Esophagus muscularis mucosa (tissue), 4 donors: ENCODE data around the gene FCGR2B. TPM values are rescaled to one million over a fixed set of nuclear protein-coding genes. Genes with fewer than 3 reads are reported as not detected.
"Not testable (repeated sequence)": the region's sequence is repeated elsewhere in the genome, so short reads cannot be mapped to it uniquely, and the experiment has no call there.

Experiments used
- DNase-seq: peaks from one replicate; pipeline ENCODE4 v3.0.0-alpha.2; 2017; ENCODE audit errors: extremely low spot score
- H3K27ac ChIP-seq, 4 donors: fragments of 200-600 bp; sonication (generic); replicated peaks in 1 of 4; 1 replicate in 3 of 4; 2 replicates in 1 of 4; pipeline ENCODE4 v1.5.1; 2016 to 2019; ENCODE audit warnings: mild to moderate bottlenecking in 1 of 4
- H3K27me3 ChIP-seq, 4 donors: fragments of 200-600 bp; sonication (generic); one replicate each; pipeline versions ENCODE4 v1.5.1 to v1.6.0; 2016 to 2019
- H3K36me3 ChIP-seq, 4 donors: fragments of 200-600 bp; sonication (generic); one replicate each; pipeline ENCODE4 v1.5.1; 2016 to 2019
- H3K4me1 ChIP-seq, 4 donors: fragments of 200-600 bp; sonication (generic); one replicate each; pipeline ENCODE4 v1.5.1; 2016 to 2019
- H3K4me3 ChIP-seq, 4 donors: fragments of 200-600 bp; sonication (generic); 1 replicate in 2 of 4; 2 replicates in 2 of 4; pipeline ENCODE4 v1.5.1; 2016 to 2019; ENCODE audit warnings: mild to moderate bottlenecking in 4 of 4, moderate library complexity in 1 of 4
- H3K9me3 ChIP-seq, 4 donors: fragments of 200-600 bp; sonication (generic); 1 replicate in 3 of 4; 2 replicates in 1 of 4; pipeline ENCODE4 v1.5.1; 2016 to 2019
- WGBS: methylation state at CpG from one replicate; pipeline ENCODE4 v1.1.5; 2018; 5-methylcytosine and 5-hydroxymethylcytosine counted together
- intact Hi-C: fragments of 100-400 bp; cut with DNase I; formaldehyde crosslinking; loops from one replicate; pipeline ENCODE4 v1.15.1; 2023
- total RNA-seq, 4 donors: library from RNA; depleted of rRNA; stranded (reverse); fragments of >200 nt; gene quantifications; one replicate each; pipeline versions ENCODE4 v1.1.0 to v1.2.1, GENCODE V29; 2016
- TF ChIP-seq, protein P1 (sequence below), 3 experiments: fragments of 200-600 bp in 2 of 3; fragments of 450-650 bp in 1 of 3; sonication (generic) in 2 of 3; IDR thresholded peaks; one replicate each; pipeline ENCODE4 v1.5.1; 2017 to 2019; ENCODE audit warnings: antibody characterized with exemption in 3 of 3, mild to moderate bottlenecking in 2 of 3, moderate library complexity in 1 of 3

Gene FCGR2B
- total RNA-seq, 4 donors from 2014 or later, result 12.7 to 39.8 (median 27.0) TPM

GRCh38 chr1:161647507-161648360 lies 15.2 kb upstream of the FCGR2B start:
- H3K27ac ChIP-seq, H3K36me3 ChIP-seq, intact Hi-C loops, H3K27me3 ChIP-seq, H3K4me1 ChIP-seq, H3K9me3 ChIP-seq, DNase-seq, H3K4me3 ChIP-seq: not testable (repeated sequence)
- 61% methylated on average over 10 of the region's 13 CpGs for WGBS
- TF ChIP-seq, protein P1, sequence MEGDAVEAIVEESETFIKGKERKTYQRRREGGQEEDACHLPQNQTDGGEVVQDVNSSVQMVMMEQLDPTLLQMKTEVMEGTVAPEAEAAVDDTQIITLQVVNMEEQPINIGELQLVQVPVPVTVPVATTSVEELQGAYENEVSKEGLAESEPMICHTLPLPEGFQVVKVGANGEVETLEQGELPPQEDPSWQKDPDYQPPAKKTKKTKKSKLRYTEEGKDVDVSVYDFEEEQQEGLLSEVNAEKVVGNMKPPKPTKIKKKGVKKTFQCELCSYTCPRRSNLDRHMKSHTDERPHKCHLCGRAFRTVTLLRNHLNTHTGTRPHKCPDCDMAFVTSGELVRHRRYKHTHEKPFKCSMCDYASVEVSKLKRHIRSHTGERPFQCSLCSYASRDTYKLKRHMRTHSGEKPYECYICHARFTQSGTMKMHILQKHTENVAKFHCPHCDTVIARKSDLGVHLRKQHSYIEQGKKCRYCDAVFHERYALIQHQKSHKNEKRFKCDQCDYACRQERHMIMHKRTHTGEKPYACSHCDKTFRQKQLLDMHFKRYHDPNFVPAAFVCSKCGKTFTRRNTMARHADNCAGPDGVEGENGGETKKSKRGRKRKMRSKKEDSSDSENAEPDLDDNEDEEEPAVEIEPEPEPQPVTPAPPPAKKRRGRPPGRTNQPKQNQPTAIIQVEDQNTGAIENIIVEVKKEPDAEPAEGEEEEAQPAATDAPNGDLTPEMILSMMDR (IDR thresholded peaks at IDR 0.05), result peak in 1 of 3 experiments; percentile 14

- H3K27me3 ChIP-seq, H3K27ac ChIP-seq, H3K4me3 ChIP-seq, intact Hi-C loops, H3K4me1 ChIP-seq, H3K36me3 ChIP-seq, H3K9me3 ChIP-seq, DNase-seq: not testable (repeated sequence)
- WGBS, result 63% methylated on average over 2 of the region's 7 CpGs
These were observed 9.4 kb upstream of the FCGR2B start for GRCh38 chr1:161653541-161653940.

DNA sequence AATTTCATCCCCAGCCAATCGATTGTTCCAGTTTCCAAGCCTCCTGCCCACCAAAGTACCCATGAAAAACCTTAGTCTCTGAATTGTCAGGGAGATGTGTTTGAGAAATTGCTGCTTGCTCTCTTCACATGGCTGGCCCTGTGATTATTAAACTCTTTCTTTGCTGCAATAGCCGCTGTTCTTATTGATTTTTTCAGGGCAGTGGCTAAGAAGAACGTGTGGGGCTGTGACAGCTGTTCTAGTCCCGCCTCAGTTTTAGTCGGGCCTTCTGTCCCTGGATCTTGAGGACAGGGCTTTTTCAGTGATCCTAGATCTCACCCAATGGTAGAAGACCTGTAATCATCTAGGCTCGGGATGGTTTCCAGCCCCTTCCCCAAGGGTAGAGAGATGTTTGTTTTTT lies 9.0 kb upstream of the FCGR2B start:
- WGBS, result 77% methylated on average over 6 of the region's 6 CpGs
- H3K27ac ChIP-seq, H3K4me3 ChIP-seq, DNase-seq, H3K36me3 ChIP-seq, intact Hi-C loops, H3K9me3 ChIP-seq, H3K4me1 ChIP-seq, H3K27me3 ChIP-seq: not testable (repeated sequence)

- H3K9me3 ChIP-seq, H3K4me1 ChIP-seq, H3K36me3 ChIP-seq, DNase-seq, H3K27ac ChIP-seq, H3K27me3 ChIP-seq, intact Hi-C loops, H3K4me3 ChIP-seq: not testable (repeated sequence)
These were observed 4.4 kb upstream of the FCGR2B start for GRCh38 chr1:161658524-161658923.

DNA sequence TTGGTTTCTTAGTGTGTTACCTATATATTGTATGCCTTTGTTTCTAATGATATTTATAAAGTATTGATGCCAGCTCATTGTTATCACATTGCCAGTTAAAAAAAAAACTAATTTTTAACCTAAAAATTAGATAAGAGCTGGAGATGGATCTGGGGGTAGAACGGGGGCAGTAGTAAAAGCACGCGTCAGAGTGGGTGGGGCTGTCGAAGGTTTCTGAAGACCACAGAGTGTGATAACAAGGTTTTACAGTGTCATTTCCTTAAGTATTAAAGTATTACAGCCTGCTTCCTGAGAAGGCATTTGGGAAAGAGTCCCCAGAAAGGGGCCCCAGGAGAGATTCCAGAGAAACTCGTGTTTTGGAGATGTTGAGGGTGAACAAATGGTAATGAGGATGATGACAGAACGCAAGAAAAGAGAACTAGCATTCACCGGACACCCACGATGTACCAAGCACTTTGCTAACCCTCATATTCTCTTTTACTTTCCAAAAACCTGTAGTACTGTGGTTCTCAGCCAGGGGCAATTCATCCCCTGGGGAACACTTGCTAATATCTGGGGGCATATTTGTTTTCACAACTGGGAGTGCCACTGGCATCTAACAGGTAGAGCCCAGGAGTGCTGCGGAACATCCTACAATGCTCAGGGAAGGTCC lies 1.2 kb upstream of the FCGR2B start:
- H3K36me3 ChIP-seq, H3K27me3 ChIP-seq, H3K27ac ChIP-seq, intact Hi-C loops, H3K4me1 ChIP-seq, DNase-seq, H3K4me3 ChIP-seq, H3K9me3 ChIP-seq: not testable (repeated sequence)
- no CpG with 5 or more reads among the region's 9 CpGs for WGBS

DNA sequence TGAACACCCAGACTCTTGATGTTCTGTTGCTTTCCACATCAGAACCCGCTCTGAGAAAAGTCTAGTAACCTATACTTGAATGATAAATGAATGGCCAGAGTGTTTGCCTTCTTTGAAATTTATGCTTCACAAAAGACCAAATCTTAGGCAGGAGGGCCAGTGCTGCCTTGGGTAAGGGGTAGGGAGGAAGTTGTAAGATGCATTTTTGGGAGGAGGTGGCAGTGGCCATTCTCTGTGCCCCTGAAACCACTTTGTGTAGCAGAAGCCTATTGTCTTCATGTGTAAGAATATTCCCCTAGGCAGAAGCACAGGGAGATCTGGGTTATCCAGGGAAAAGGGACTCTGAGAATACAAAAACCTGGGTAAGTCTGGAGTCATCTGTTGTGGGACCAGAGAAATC lies 626 bp downstream of the FCGR2B start:
- WGBS, result no CpG with 5 or more reads among the region's 1 CpG

DNA sequence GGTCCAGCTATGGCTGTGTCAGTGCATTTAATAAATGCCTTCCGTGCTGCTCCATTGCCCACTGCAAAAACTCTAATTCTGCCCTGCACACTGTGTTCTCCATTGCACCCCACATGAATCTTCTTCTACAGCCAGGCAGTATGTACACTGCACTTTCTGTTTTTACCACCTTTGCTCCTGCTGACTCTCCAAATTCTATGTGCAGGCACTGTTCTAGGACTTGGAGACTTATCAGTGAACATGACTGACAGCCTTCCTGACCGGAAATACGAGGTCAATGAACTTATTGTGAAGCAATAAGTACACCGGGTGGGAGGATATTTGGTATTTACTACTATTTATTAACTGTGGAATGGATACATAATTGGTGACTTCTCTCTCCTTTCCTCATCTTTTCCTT lies 1.7 kb downstream of the FCGR2B start:
- intact Hi-C loops, H3K27me3 ChIP-seq, H3K9me3 ChIP-seq, H3K4me1 ChIP-seq, H3K4me3 ChIP-seq, H3K36me3 ChIP-seq, H3K27ac ChIP-seq, DNase-seq: not testable (repeated sequence)
- no CpG with 5 or more reads among the region's 4 CpGs for WGBS

More for the DNA sequence above, 626 bp downstream of the FCGR2B start:
- H3K4me1 ChIP-seq, H3K27ac ChIP-seq, H3K27me3 ChIP-seq, H3K36me3 ChIP-seq, DNase-seq, intact Hi-C loops, H3K9me3 ChIP-seq, H3K4me3 ChIP-seq: not testable (repeated sequence)

DNA sequence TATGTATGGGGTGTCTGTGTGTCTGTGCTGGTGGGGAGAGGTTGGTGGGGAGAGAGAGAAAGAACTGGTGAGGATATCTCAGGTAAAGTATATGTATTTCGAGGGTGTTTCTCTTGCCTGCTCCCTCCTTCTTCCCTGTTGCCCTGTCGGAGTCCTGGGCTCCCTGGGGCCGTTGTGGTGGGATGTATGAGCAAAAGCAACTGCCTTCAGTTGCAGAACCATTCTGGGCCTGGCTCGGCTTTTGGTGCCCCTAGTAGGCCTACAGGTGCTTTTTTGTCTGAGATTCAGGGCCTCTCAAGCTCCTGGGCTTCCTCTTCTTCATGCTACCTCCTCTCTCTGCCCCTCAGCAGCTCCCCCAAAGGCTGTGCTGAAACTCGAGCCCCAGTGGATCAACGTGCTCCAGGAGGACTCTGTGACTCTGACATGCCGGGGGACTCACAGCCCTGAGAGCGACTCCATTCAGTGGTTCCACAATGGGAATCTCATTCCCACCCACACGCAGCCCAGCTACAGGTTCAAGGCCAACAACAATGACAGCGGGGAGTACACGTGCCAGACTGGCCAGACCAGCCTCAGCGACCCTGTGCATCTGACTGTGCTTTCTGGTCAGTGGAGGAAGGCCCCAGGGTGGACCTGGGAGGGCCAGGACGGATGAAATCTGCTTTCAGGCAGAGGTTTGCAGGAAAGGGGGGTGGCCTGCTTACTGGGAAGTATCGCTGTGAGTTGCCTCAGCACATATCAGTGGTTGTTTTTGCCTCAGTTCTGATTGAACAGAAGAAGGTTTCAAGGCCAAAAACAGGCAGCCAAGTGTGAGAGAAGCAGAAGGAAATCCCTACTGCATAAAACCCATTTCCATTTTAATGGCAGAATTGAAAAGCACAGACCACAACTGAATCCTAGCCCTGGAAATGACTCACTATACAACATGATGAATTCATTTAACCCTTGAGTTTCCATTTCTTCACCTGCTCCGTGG lies 8.4 kb downstream of the FCGR2B start:
- 63% methylated on average over 8 of the region's 15 CpGs for WGBS
- H3K27ac ChIP-seq, H3K4me1 ChIP-seq, DNase-seq, H3K4me3 ChIP-seq, H3K36me3 ChIP-seq, H3K9me3 ChIP-seq, H3K27me3 ChIP-seq, intact Hi-C loops: not testable (repeated sequence)

GRCh38 chr1:161673437-161673836 lies 10.5 kb downstream of the FCGR2B start:
- H3K9me3 ChIP-seq, H3K36me3 ChIP-seq, H3K4me3 ChIP-seq, intact Hi-C loops, H3K27me3 ChIP-seq, H3K4me1 ChIP-seq, H3K27ac ChIP-seq, DNase-seq: not testable (repeated sequence)
- WGBS, result 84% methylated on average over 6 of the region's 7 CpGs

DNA sequence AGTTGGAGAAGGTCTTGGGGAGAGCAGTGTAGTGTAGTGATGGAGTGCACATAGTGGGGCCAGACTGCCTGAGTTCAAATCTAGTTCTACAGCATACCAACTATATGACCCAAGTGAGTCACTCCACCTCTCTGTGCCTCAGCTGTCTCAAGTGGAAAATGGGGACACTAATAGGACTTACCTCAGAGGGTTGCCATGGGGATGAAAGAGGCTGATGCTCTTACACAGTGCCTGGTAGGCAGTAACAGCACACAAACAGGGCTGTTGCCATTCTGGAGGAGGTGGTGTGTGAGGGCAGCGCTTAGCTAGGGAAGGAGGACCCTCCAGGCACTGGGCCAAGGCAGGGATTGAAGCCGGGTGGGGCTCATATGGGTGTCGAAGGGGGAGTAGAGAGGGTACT lies 11.5 kb downstream of the FCGR2B start:
- DNase-seq, H3K27me3 ChIP-seq, H3K4me1 ChIP-seq, H3K9me3 ChIP-seq, intact Hi-C loops, H3K4me3 ChIP-seq, H3K27ac ChIP-seq, H3K36me3 ChIP-seq: not testable (repeated sequence)
- WGBS, result 40% methylated on average over 2 of the region's 3 CpGs

GRCh38 chr1:161674908-161675307 lies 12.0 kb downstream of the FCGR2B start:
- DNase-seq, H3K36me3 ChIP-seq, H3K4me3 ChIP-seq, H3K4me1 ChIP-seq, H3K9me3 ChIP-seq, H3K27me3 ChIP-seq, H3K27ac ChIP-seq, intact Hi-C loops: not testable (repeated sequence)
- WGBS, result 66% methylated on average over 3 of the region's 3 CpGs
